K562 (cell line): ENCODE data around the gene ZNF124. TPM values are rescaled to one million over a fixed set of nuclear protein-coding genes. Genes with fewer than 3 reads are reported as not detected.
"Not testable (repeated sequence)": the region's sequence is repeated elsewhere in the genome, so short reads cannot be mapped to it uniquely, and the experiment has no call there.

ENCODE experiments used
- ATAC-seq: fragments of 200-7000 bp; cut with Tn5 transposase; 3 replicates; pipeline ENCODE4 v1.9.1; 2020; ENCODE audit warnings: moderate library complexity
- Bru-seq: library from RNA; stranded (reverse); fragments of 400-500 nt; gene quantifications from one replicate; lab custom pipeline; 2021; lab: Mats Ljungman, UMichigan
- BruChase-seq, 2 experiments: library from RNA; stranded (reverse); fragments of 400-500 nt; gene quantifications; one replicate each; lab custom pipeline; 2021; lab: Mats Ljungman, UMichigan
- BruUV-seq: library from RNA; stranded (reverse); fragments of 400-500 nt; replicated peaks from 2 replicates; lab custom pipeline; 2021; lab: Mats Ljungman, UMichigan
- CTCF ChIA-PET: fragments of 300-600 bp; formaldehyde crosslinking; extraction: SDS; loops from one replicate; lab custom pipeline; 2021; ENCODE audit warnings: low intra/inter-chr PET ratio; lab: Yijun Ruan, JAX
- POLR2A ChIA-PET: fragments of 300-600, 350-650 bp; sonication (Branson Sonifier 250); formaldehyde crosslinking; extraction: SDS; loops from one replicate; lab custom pipeline; 2021; ENCODE audit warnings: antibody characterized with exemption, inconsistent platforms; lab: Yijun Ruan, JAX
- DNase-seq, 4 experiments: peaks; one replicate each; pipeline versions ENCODE4 v3.0.0 to v3.0.0-alpha.2; 2011 to 2018; ENCODE audit warnings: low spot score in 3 of 4, mixed read lengths in 3 of 4; ENCODE audit errors: extremely low read depth in 1 of 4
- FAIRE-seq: peaks from 2 replicates; lab custom pipeline; 2011; peaks lifted over from hg19 to GRCh38; lab: Jason Lieb, UNC
- H2AFZ ChIP-seq: 2 replicates; pipeline ENCODE4 v1.6.0; 2011; ENCODE audit warnings: low read depth, low read length, control low read depth, inconsistent platforms
- H3K27ac ChIP-seq: fragments of 200-600 bp; 3 replicates; pipeline ENCODE4 v1.8.0; 2011; ENCODE audit warnings: low read depth, mild to moderate bottlenecking, control low read depth, inconsistent platforms, low read length, moderate library complexity, mixed read lengths; ENCODE audit errors: extremely low read depth
- H3K27me3 ChIP-seq, 2 experiments: fragments of 300-600 bp in 1 of 2; 2 replicates in 1 of 2; 3 replicates in 1 of 2; pipeline versions ENCODE4 v1.6.0 to v1.8.0; 2011; ENCODE audit warnings: inconsistent platforms in 2 of 2, low read length in 2 of 2, mild to moderate bottlenecking in 1 of 2, mixed read lengths in 1 of 2, moderate library complexity in 1 of 2; ENCODE audit not compliant: control insufficient read depth in 2 of 2, insufficient read depth in 2 of 2
- H3K36me3 ChIP-seq: fragments of 300-600 bp; 3 replicates; pipeline ENCODE4 v1.8.0; 2011; ENCODE audit warnings: mild to moderate bottlenecking, low read length, inconsistent platforms; ENCODE audit not compliant: control insufficient read depth, insufficient read depth
- H3K4me1 ChIP-seq, 2 experiments: fragments of 200-600 bp in 1 of 2; replicated peaks in 1 of 2; 2 replicates in 1 of 2; 3 replicates in 1 of 2; pipeline versions ENCODE4 v1.5.1 to v1.8.0; 2011; ENCODE audit warnings: inconsistent platforms in 2 of 2, low read length in 2 of 2, mild to moderate bottlenecking in 1 of 2, mixed read lengths in 1 of 2, moderate library complexity in 1 of 2; ENCODE audit not compliant: control insufficient read depth in 2 of 2, insufficient read depth in 2 of 2
- H3K4me2 ChIP-seq: 2 replicates; pipeline ENCODE4 v1.6.1; 2011; ENCODE audit warnings: low read length, control low read depth, inconsistent platforms, mixed read lengths; ENCODE audit not compliant: insufficient read depth
- H3K4me3 ChIP-seq: fragments of 200-600 bp; sonication (generic), shearing (Covaris generic); 2 replicates; pipeline ENCODE4 v1.5.1; 2016; ENCODE audit warnings: control low read depth, inconsistent platforms
- H3K79me2 ChIP-seq: fragments of 200-600 bp; 3 replicates; pipeline ENCODE4 v1.8.0; 2011; ENCODE audit warnings: low read length, inconsistent platforms; ENCODE audit not compliant: control insufficient read depth, insufficient read depth
- H3K9ac ChIP-seq, 2 experiments: 2 replicates each; pipeline versions ENCODE4 v1.6.0 to v1.6.1; 2011; ENCODE audit warnings: low read depth in 2 of 2, low read length in 2 of 2, control low read depth in 1 of 2, inconsistent platforms in 1 of 2, mild to moderate bottlenecking in 1 of 2, mixed read lengths in 1 of 2; ENCODE audit not compliant: insufficient read depth in 1 of 2
- H3K9me1 ChIP-seq: one replicate; pipeline ENCODE4 v1.6.0; 2011; ENCODE audit warnings: inconsistent platforms, mild to moderate bottlenecking, low read length, moderate library complexity; ENCODE audit not compliant: control insufficient read depth, insufficient read depth
- H3K9me3 ChIP-seq: replicated peaks from 2 replicates; pipeline ENCODE4 v1.5.1; 2011; ENCODE audit warnings: low read depth, low read length, inconsistent platforms; ENCODE audit not compliant: control insufficient read depth, insufficient read depth
- H4K20me1 ChIP-seq: replicated peaks from 2 replicates; pipeline ENCODE4 v1.6.1; 2011; ENCODE audit warnings: low read length, inconsistent platforms, mixed read lengths; ENCODE audit not compliant: control insufficient read depth, insufficient read depth
- MNT ChIP-seq, 2 experiments: fragments of 450-650 bp; conservative IDR thresholded peaks; 2 replicates each; pipeline ENCODE4 v1.6.1; 2017; ENCODE audit warnings: mild to moderate bottlenecking in 2 of 2, moderate library complexity in 2 of 2
- NRF1 ChIP-seq, 2 experiments: fragments of 450-650 bp; IDR thresholded peaks in 1 of 2; conservative IDR thresholded peaks in 1 of 2; 2 replicates each; pipeline ENCODE4 v1.6.1; 2014; ENCODE audit warnings: mild to moderate bottlenecking in 2 of 2
- PKNOX1 ChIP-seq: fragments of 450-650 bp; IDR thresholded peaks from 2 replicates; pipeline ENCODE4 v1.6.1; 2016
- WGBS: fragments of 100-300 bp; shearing (Covaris generic); methylation state at CpG from one replicate; pipeline ENCODE4 v1.1.6; 2016; ENCODE audit warnings: low coverage, mixed read lengths; ENCODE audit not compliant: insufficient coverage; ENCODE audit errors: missing lambda C conversion rate; 5-methylcytosine and 5-hydroxymethylcytosine counted together
- in situ Hi-C: fragments of 300-500 bp; cut with MboI; formaldehyde crosslinking; loops from 4 replicates; pipeline ENCODE4 v1.15.0; 2018; ENCODE audit warnings: inconsistent platforms, mixed read lengths
- intact Hi-C: fragments of 100-400 bp; cut with micrococcal nuclease; formaldehyde crosslinking; loops from 2 replicates; pipeline ENCODE4 v1.14.2; 2022
- long read RNA-seq, 3 experiments: library from polyadenylated mRNA in 2 of 3; library from RNA in 1 of 3; unstranded in 2 of 3; stranded (forward) in 1 of 3; transcript quantifications; one replicate each; pipeline ENCODE4 v2.0.0, GENCODE V29; 2019 to 2022
- polyA minus RNA-seq, 3 experiments: library from RNA; depleted of rRNA, polyadenylated mRNA; stranded (reverse); fragments of >200 nt; gene quantifications; 2 replicates each; pipeline ENCODE4 v1.2.3, GENCODE V29; 2011
- polyA plus RNA-seq, 8 experiments: library from polyadenylated mRNA; depleted of rRNA in 4 of 8; stranded (reverse) in 5 of 8; unstranded in 3 of 8; fragments of >200 nt; fragmentation: Nextera tagmentation in 2 of 8; fragmentation: Illumina TruSeq in 1 of 8; extraction: Ambion mirVana in 2 of 8; extraction: Trizol in 1 of 8; gene quantifications; 2 replicates each; pipeline versions ENCODE4 v1.2.1 to v1.2.3, GENCODE V29; 2011 to 2014; ENCODE audit warnings: inconsistent platforms in 1 of 8, missing spikeins in 1 of 8
- total RNA-seq, 7 experiments: library from RNA; depleted of rRNA in 6 of 7; stranded (reverse); fragments of >200 nt in 6 of 7; fragmentation: Illumina TruSeq in 2 of 7; extraction: Trizol in 2 of 7; gene quantifications; 2 replicates each; pipeline versions ENCODE4 v1.2.1 to v1.2.3, GENCODE V29; 2011 to 2021; ENCODE audit warnings: low replicate concordance in 1 of 7

ZNF124 gene
- 52.9 and 136 TPM in 2 replicates for total RNA-seq (2011; cell fraction: chromatin; rRNA removed; ENCODE audit: low replicate concordance)
- total RNA-seq (2011; cell fraction: nucleolus; rRNA removed): 31.4 and 39.0 TPM in 2 replicates
- total RNA-seq (2011; cell fraction: nucleoplasm; rRNA removed): 62.0 and 100 TPM in 2 replicates
- 28.2 and 31.2 TPM in 2 replicates for total RNA-seq (2014; rRNA removed)
- 71.5 and 74.9 TPM in 2 replicates for total RNA-seq (2014; rRNA removed; fragmentation: Illumina TruSeq; extraction: Trizol)
- total RNA-seq (2015; rRNA removed; fragmentation: Illumina TruSeq; extraction: Trizol): 63.2 and 68.5 TPM in 2 replicates
- 43.1 and 47.1 TPM in 2 replicates for total RNA-seq (2021)
- polyA plus RNA-seq (2011; rRNA removed): 20.2 TPM in 2 replicates
- polyA plus RNA-seq (2011; cell fraction: cytosol; rRNA removed): 3.4 and 9.2 TPM in 2 replicates
- polyA plus RNA-seq (2011; cell fraction: nucleus; rRNA removed): 13.8 and 23.5 TPM in 2 replicates
- 9.4 and 9.9 TPM in 2 replicates for polyA plus RNA-seq (2012)
- 14.7 and 15.0 TPM in 2 replicates for polyA plus RNA-seq (2014; fragmentation: Illumina TruSeq; extraction: Trizol)
- polyA plus RNA-seq (2014; fragmentation: Nextera tagmentation; extraction: Ambion mirVana): 10 to 100 TPM in 1 of 2 experiments, 1 to 10 TPM in 1; 7.6 to 13.6 TPM
- 12.5 and 13.5 TPM in 2 replicates for polyA plus RNA-seq (2014; rRNA removed)
- 141 and 252 TPM in 2 replicates for polyA minus RNA-seq (2011; rRNA and poly(A)+ RNA removed)
- polyA minus RNA-seq (2011; cell fraction: cytosol; rRNA and poly(A)+ RNA removed): 58.9 and 64.8 TPM in 2 replicates
- polyA minus RNA-seq (2011; cell fraction: nucleus; rRNA and poly(A)+ RNA removed): 21.0 and 48.3 TPM in 2 replicates
- Bru-seq, nascent RNA: percentile 91 among the genes with signal in this experiment
- percentile 91 among the genes with signal in this experiment for BruChase-seq, experiment 1, labeled RNA remaining after a 2-hour chase
- BruChase-seq, experiment 2, labeled RNA remaining after a 6-hour chase: percentile 85 among the genes with signal in this experiment
- long read RNA-seq, experiment 1, transcript ZNF124-201 (4 exons, 1,674 nt): major isoform, 22 of 57 reads
- long read RNA-seq, experiment 1, transcript ZNF124-202 (4 exons, 2,243 nt): minor isoform, 5 of 57 reads
- long read RNA-seq, experiment 1, transcript ZNF124-206 (4 exons, 1,292 nt): minor isoform, 10 of 57 reads
- long read RNA-seq, experiment 1, partial matches to known transcripts: 0 of 57 reads
- long read RNA-seq, experiment 1, other reads (novel, unspliced or antisense): 18 of 57 reads
- long read RNA-seq, experiment 2, partial matches to known transcripts: 0 of 13 reads
- long read RNA-seq, experiment 2, other reads (novel, unspliced or antisense): 10 of 13 reads
- long read RNA-seq, experiment 3, transcript ZNF124-201 (4 exons, 1,674 nt): major isoform, 8 of 13 reads
- long read RNA-seq, experiment 3, partial matches to known transcripts: 0 of 13 reads
- long read RNA-seq, experiment 3, other reads (novel, unspliced or antisense): 3 of 13 reads

- H3K79me2 ChIP-seq: peaks cover 24% of the 10 kb centered on the region
- CTCF ChIA-PET, intact Hi-C loops, H3K27me3 ChIP-seq, H3K4me2 ChIP-seq, H4K20me1 ChIP-seq, H3K9me3 ChIP-seq, H3K4me1 ChIP-seq, POLR2A ChIA-PET, H3K27ac ChIP-seq, H3K9me1 ChIP-seq, BruUV-seq, H3K9ac ChIP-seq, H3K4me3 ChIP-seq: not testable (repeated sequence)
- in situ Hi-C loops: loop anchor here (5.0 kb wide), 1 partner anchor 45 kb away; no protein-coding TSS in a partner anchor
- peak within 1 kb of the TSS; percentile 5; the same call in 1 of the 2 replicates for H2AFZ ChIP-seq
- peak; percentile 97 for ATAC-seq
- WGBS: 11% methylated on average over 3 of the region's 28 CpGs
- peak; percentile 90 for FAIRE-seq
- peaks cover 17% of the 10 kb centered on the region for H3K36me3 ChIP-seq
- peak in 1 of 4 experiments; percentile 37 for DNase-seq
- peak in 1 of 2 experiments; percentile 52; a peak in 3 of 4 replicates for TF ChIP-seq NRF1 (conservative IDR thresholded peaks at IDR 0.05 in 1 of 2, IDR thresholded peaks at IDR 0.05 in 1 of 2)
- TF ChIP-seq MNT (conservative IDR thresholded peaks at IDR 0.05): peak; percentile 55 to 58; a peak in 2 of 4 replicates
- peak; percentile 77 for TF ChIP-seq PKNOX1
Measured at GRCh38 chr1:247171875-247172563, at the start of gene ZNF124. Gene ZNF124, minus strand, starts transcription at chr1:247172020. Its CDS starts 143 bp downstream, at chr1:247171877.
